GM12878 (cell line): ENCODE results near the gene TCEANC. TPM values are rescaled to one million over a fixed set of nuclear protein-coding genes. Genes with fewer than 3 reads are reported as not detected.

Experiments used
- ATAC-seq: fragments of 200-7000 bp; cut with Tn5 transposase; 3 replicates; pipeline ENCODE4 v1.9.1; 2020; ENCODE audit warnings: mild to moderate bottlenecking, moderate library complexity
- BruUV-seq: library from RNA; stranded (reverse); fragments of 400-500 nt; replicated peaks from 2 replicates; lab custom pipeline; 2021; lab: Mats Ljungman, UMichigan
- CTCF ChIA-PET: fragments of 300-600 bp; sonication (Branson Sonifier 250); formaldehyde crosslinking; extraction: SDS; loops from one replicate; lab custom pipeline; 2021; ENCODE audit warnings: inconsistent platforms; lab: Yijun Ruan, JAX
- POLR2A ChIA-PET: fragments of 350-600 bp; formaldehyde crosslinking; extraction: SDS; loops from one replicate; lab custom pipeline; 2021; ENCODE audit warnings: inconsistent platforms; lab: Charles Lee
- RAD21 ChIA-PET: fragments of 300-600 bp; sonication (Branson Sonifier 250); formaldehyde crosslinking; loops from one replicate; lab custom pipeline; 2023; ENCODE audit warnings: antibody characterized with exemption; ENCODE audit not compliant: unreplicated experiment; lab: Charles Lee
- SMC1A ChIA-PET: fragments of 300-600 bp; sonication (Branson Sonifier 250); formaldehyde crosslinking; loops from one replicate; lab custom pipeline; 2023; ENCODE audit not compliant: unreplicated experiment, uncharacterized antibody; lab: Charles Lee
- DNase-seq: peaks from one replicate; pipeline ENCODE4 v3.0.0-alpha.2; 2011; ENCODE audit warnings: low read depth, low spot score
- FAIRE-seq: peaks from 3 replicates; lab custom pipeline; 2011; peaks lifted over from hg19 to GRCh38; lab: Jason Lieb, UNC
- H2AFZ ChIP-seq: 2 replicates; pipeline ENCODE4 v1.6.0; 2011; ENCODE audit warnings: low read depth, low read length, control low read depth; ENCODE audit not compliant: control insufficient read depth
- H3K27ac ChIP-seq: 2 replicates; pipeline ENCODE4 v1.5.1; 2011; ENCODE audit warnings: control low read depth; ENCODE audit not compliant: control insufficient read depth, insufficient read depth
- H3K27me3 ChIP-seq, 2 experiments: replicated peaks in 1 of 2; 2 replicates each; pipeline versions ENCODE4 v1.6.0 to v1.6.1; 2011; ENCODE audit warnings: low read length in 1 of 2; ENCODE audit not compliant: control insufficient read depth in 2 of 2, insufficient read depth in 2 of 2
- H3K36me3 ChIP-seq, 2 experiments: 2 replicates each; pipeline ENCODE4 v1.5.1; 2011; ENCODE audit warnings: low read length in 1 of 2; ENCODE audit not compliant: control insufficient read depth in 2 of 2, insufficient read depth in 2 of 2
- H3K4me1 ChIP-seq: 2 replicates; pipeline ENCODE4 v1.6.1; 2011; ENCODE audit warnings: mild to moderate bottlenecking, low read length, moderate library complexity, mixed read lengths; ENCODE audit not compliant: control insufficient read depth, insufficient read depth
- H3K4me2 ChIP-seq: 2 replicates; pipeline ENCODE4 v1.6.0; 2011; ENCODE audit warnings: control low read depth; ENCODE audit not compliant: control insufficient read depth, insufficient read depth
- H3K4me3 ChIP-seq: fragments of 200-600 bp; sonication (generic); 2 replicates; pipeline ENCODE4 v1.5.1; 2016
- H3K79me2 ChIP-seq: 2 replicates; pipeline ENCODE4 v1.6.0; 2011; ENCODE audit warnings: low read length; ENCODE audit not compliant: control insufficient read depth, insufficient read depth
- H3K9ac ChIP-seq: 2 replicates; pipeline ENCODE4 v1.8.0; 2011; ENCODE audit warnings: low read length, control low read depth, mixed read lengths; ENCODE audit not compliant: control insufficient read depth, insufficient read depth
- H3K9me3 ChIP-seq: replicated peaks from 3 replicates; pipeline ENCODE4 v1.5.1; 2011; ENCODE audit warnings: mild to moderate bottlenecking, low read length; ENCODE audit not compliant: control insufficient read depth, insufficient read depth
- H4K20me1 ChIP-seq: 2 replicates; pipeline ENCODE4 v1.6.0; 2011; ENCODE audit not compliant: control insufficient read depth, insufficient read depth
- DPF2 ChIP-seq: fragments of 450-650 bp; IDR thresholded peaks from 2 replicates; pipeline ENCODE4 v1.6.1; 2017; ENCODE audit warnings: mild to moderate bottlenecking
- IRF4 ChIP-seq: IDR thresholded peaks from 2 replicates; pipeline ENCODE4 v1.6.1; 2011; ENCODE audit warnings: low read depth, low read length
- MEF2A ChIP-seq: IDR thresholded peaks from 2 replicates; pipeline ENCODE4 v1.6.1; 2011; ENCODE audit warnings: low read depth, mild to moderate bottlenecking, low read length, moderate library complexity; ENCODE audit not compliant: insufficient read depth
- MTA2 ChIP-seq: fragments of 450-650 bp; IDR thresholded peaks from 2 replicates; pipeline ENCODE4 v1.6.1; 2016; ENCODE audit warnings: low read depth, mild to moderate bottlenecking, moderate library complexity
- MYB ChIP-seq: fragments of 150-350 bp; IDR thresholded peaks from 2 replicates; pipeline ENCODE4 v1.6.1; 2014; ENCODE audit warnings: mild to moderate bottlenecking, low read depth, low read length, borderline replicate concordance
- NBN ChIP-seq: fragments of 450-650 bp; IDR thresholded peaks from 2 replicates; pipeline ENCODE4 v1.6.1; 2016
- NFYB ChIP-seq: IDR thresholded peaks from 2 replicates; pipeline ENCODE4 v1.6.1; 2011; ENCODE audit warnings: low read depth, mild to moderate bottlenecking, low read length, improper control_type of control experiment, moderate library complexity; ENCODE audit not compliant: insufficient read depth
- NR2F1 ChIP-seq: fragments of 450-650 bp; conservative IDR thresholded peaks from 2 replicates; pipeline ENCODE4 v1.6.1; 2017; ENCODE audit warnings: mild to moderate bottlenecking
- SMC3 ChIP-seq: IDR thresholded peaks from 2 replicates; pipeline ENCODE4 v1.6.1; 2011; ENCODE audit warnings: low read length, improper control_type of control experiment, borderline replicate concordance
- STAT1 ChIP-seq: fragments of 450-650 bp; conservative IDR thresholded peaks from 2 replicates; pipeline ENCODE4 v1.6.1; 2014; ENCODE audit warnings: antibody characterized with exemption, mild to moderate bottlenecking
- YBX1 ChIP-seq: fragments of 450-650 bp; IDR thresholded peaks from 2 replicates; pipeline ENCODE4 v1.6.1; 2016; ENCODE audit warnings: antibody characterized with exemption
- ZNF207 ChIP-seq: fragments of 450-650 bp; IDR thresholded peaks from 2 replicates; pipeline ENCODE4 v1.6.1; 2014; ENCODE audit warnings: antibody characterized with exemption, mild to moderate bottlenecking, borderline replicate concordance
- ZSCAN29 ChIP-seq: fragments of 450-650 bp; IDR thresholded peaks from 2 replicates; pipeline ENCODE4 v1.6.1; 2017; ENCODE audit warnings: mild to moderate bottlenecking, moderate library complexity
- WGBS: methylation state at CpG from one replicate; pipeline ENCODE4 v1.1.6; 2016; ENCODE audit warnings: low lambda C conversion rate; ENCODE audit not compliant: insufficient replicate concordance, insufficient coverage; ENCODE audit errors: missing lambda C conversion rate; 5-methylcytosine and 5-hydroxymethylcytosine counted together
- in situ Hi-C: fragments of 300-500 bp; cut with MboI; formaldehyde crosslinking; loops from 9 replicates; pipeline ENCODE4 v1.14.3; 2018; ENCODE audit warnings: mixed read lengths
- intact Hi-C: fragments of 100-400 bp; cut with micrococcal nuclease; formaldehyde crosslinking; loops from one replicate; pipeline ENCODE4 v1.14.2; 2022; ENCODE audit not compliant: unreplicated experiment
- polyA plus RNA-seq, 11 experiments: library from polyadenylated mRNA; depleted of rRNA in 4 of 11; unstranded in 6 of 11; stranded (reverse) in 5 of 11; fragments of >200 nt; fragmentation: Nextera tagmentation in 4 of 11; fragmentation: Illumina TruSeq in 1 of 11; extraction: Ambion mirVana in 4 of 11; extraction: Trizol in 1 of 11; gene quantifications; 1 replicate in 1 of 11; 2 replicates in 10 of 11; pipeline versions ENCODE4 v1.2.1 to v1.2.3, GENCODE V29; 2011 to 2016; ENCODE audit warnings: inconsistent platforms in 2 of 11, missing spikeins in 2 of 11, low read depth in 1 of 11
- total RNA-seq, 4 experiments: library from RNA; depleted of rRNA in 3 of 4; stranded (reverse); fragments of >200 nt in 3 of 4; fragmentation: Illumina TruSeq in 1 of 4; extraction: Trizol in 1 of 4; gene quantifications; 2 replicates each; pipeline versions ENCODE4 v1.2.1 to v1.2.3, GENCODE V29; 2013 to 2021
- TF ChIP-seq, protein P1 (sequence below): fragments of 450-650 bp; formaldehyde crosslinking; IDR thresholded peaks from 2 replicates; pipeline ENCODE4 v1.4.0; 2020; ENCODE audit warnings: mild to moderate bottlenecking, moderate library complexity
- TF ChIP-seq, protein P2 (sequence below): fragments of 450-650 bp; IDR thresholded peaks from 2 replicates; pipeline ENCODE4 v1.6.1; 2016; ENCODE audit warnings: mild to moderate bottlenecking
- TF ChIP-seq, protein P3 (sequence below): fragments of 450-650 bp; formaldehyde crosslinking; IDR thresholded peaks from 2 replicates; pipeline ENCODE4 v1.5.0; 2022; ENCODE audit warnings: mild to moderate bottlenecking, missing genetic modification characterization

TCEANC gene
- total and polyA plus RNA-seq, 10 of the 15 experiments (the other 5 are each of a cell fraction or from before 2014, with no cell fraction given): 1.1 to 4.9 (median 2.9) TPM

DNA sequence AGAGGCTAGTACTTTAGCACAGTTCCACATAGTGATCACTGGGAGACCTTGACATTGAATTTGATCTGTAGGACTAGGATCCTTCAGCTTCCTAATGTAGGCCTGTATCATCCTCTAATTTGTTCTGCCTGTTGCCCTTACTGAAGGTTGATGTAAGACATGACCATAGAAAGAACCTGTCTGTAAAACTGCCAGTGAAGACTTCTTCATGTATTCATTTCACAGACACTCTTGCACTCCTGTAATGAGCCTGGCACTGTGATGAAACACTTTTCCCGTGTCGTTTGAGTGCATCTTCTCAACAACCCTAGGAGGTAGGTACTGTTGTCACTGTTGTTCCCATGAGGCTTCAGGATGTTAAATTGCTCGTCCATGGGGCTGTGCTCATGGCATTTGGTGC lies 50.6 kb downstream of the TCEANC start:
- Histone ChIP-seq H3K9ac (0 out of 2 replicates have a peak overlapping the region, but pooled peaks have one; percentile 2), H3K27ac (0 out of 2 replicates have a peak overlapping the region, but pooled peaks have one; percentile 0), H3K4me1 (peaks cover 19% of the 10 kb centered on the region), H2AFZ (no peak overlapping the region), H3K4me3 (no peak overlapping the region), H3K79me2 (peaks cover 82% of the 10 kb centered on the region), H3K4me2 (no peak overlapping the region; the same call in 1 of the 2 replicates), H4K20me1 (peaks cover 6% of the 10 kb centered on the region), H3K9me3 (no peaks in the 10 kb centered on the region), H3K36me3 (peaks cover 3 to 6% of the 10 kb centered on the region in 2 experiments), H3K27me3 (no peaks in the 10 kb centered on the region)
- DNase-seq (no peak), ATAC-seq (peak; percentile 4), FAIRE-seq (no peak)
- CTCF ChIA-PET: interaction anchor here (0.7 to 1.3 kb wide), 4 partner anchors 15 to 45 kb away, joined by 3 to 6 read pairs (median 4); no protein-coding TSS in a partner anchor
- POLR2A ChIA-PET: no interaction called here
- intact Hi-C loops: no loop called here
- in situ Hi-C loops: no loop called here
- SMC1A ChIA-PET: interaction anchor here (0.6 to 3.2 kb wide), 10 partner anchors 8 to 46 kb away, joined by 3 to 11 read pairs (median 4); no protein-coding TSS in a partner anchor
- no TSS peak for BruUV-seq
- 9% methylated on average over 3 of the region's 3 CpGs for WGBS
- RAD21 ChIA-PET: interaction anchor here (1.4 to 2.7 kb wide), 4 partner anchors 15 to 43 kb away, joined by 3 to 8 read pairs (median 4); partner anchors contain the start of genes OFD1, RAB9A and TRAPPC2
- no peak for TF ChIP-seq IRF4
- no peak for TF ChIP-seq MEF2A
- TF ChIP-seq, protein P1, sequence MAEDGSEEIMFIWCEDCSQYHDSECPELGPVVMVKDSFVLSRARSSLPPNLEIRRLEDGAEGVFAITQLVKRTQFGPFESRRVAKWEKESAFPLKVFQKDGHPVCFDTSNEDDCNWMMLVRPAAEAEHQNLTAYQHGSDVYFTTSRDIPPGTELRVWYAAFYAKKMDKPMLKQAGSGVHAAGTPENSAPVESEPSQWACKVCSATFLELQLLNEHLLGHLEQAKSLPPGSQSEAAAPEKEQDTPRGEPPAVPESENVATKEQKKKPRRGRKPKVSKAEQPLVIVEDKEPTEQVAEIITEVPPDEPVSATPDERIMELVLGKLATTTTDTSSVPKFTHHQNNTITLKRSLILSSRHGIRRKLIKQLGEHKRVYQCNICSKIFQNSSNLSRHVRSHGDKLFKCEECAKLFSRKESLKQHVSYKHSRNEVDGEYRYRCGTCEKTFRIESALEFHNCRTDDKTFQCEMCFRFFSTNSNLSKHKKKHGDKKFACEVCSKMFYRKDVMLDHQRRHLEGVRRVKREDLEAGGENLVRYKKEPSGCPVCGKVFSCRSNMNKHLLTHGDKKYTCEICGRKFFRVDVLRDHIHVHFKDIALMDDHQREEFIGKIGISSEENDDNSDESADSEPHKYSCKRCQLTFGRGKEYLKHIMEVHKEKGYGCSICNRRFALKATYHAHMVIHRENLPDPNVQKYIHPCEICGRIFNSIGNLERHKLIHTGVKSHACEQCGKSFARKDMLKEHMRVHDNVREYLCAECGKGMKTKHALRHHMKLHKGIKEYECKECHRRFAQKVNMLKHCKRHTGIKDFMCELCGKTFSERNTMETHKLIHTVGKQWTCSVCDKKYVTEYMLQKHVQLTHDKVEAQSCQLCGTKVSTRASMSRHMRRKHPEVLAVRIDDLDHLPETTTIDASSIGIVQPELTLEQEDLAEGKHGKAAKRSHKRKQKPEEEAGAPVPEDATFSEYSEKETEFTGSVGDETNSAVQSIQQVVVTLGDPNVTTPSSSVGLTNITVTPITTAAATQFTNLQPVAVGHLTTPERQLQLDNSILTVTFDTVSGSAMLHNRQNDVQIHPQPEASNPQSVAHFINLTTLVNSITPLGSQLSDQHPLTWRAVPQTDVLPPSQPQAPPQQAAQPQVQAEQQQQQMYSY (CRISPR knock-in tag): no peak
- TF ChIP-seq NBN: no peak
- no peak for TF ChIP-seq ZNF207
- TF ChIP-seq NR2F1: no peak
- no peak for TF ChIP-seq ZSCAN29
- no peak for TF ChIP-seq YBX1
- no peak for TF ChIP-seq STAT1
- no peak for TF ChIP-seq MTA2
- no peak for TF ChIP-seq NFYB
- TF ChIP-seq, protein P2, sequence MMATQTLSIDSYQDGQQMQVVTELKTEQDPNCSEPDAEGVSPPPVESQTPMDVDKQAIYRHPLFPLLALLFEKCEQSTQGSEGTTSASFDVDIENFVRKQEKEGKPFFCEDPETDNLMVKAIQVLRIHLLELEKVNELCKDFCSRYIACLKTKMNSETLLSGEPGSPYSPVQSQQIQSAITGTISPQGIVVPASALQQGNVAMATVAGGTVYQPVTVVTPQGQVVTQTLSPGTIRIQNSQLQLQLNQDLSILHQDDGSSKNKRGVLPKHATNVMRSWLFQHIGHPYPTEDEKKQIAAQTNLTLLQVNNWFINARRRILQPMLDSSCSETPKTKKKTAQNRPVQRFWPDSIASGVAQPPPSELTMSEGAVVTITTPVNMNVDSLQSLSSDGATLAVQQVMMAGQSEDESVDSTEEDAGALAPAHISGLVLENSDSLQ: no peak
- no peak for TF ChIP-seq SMC3
- TF ChIP-seq, protein P3, sequence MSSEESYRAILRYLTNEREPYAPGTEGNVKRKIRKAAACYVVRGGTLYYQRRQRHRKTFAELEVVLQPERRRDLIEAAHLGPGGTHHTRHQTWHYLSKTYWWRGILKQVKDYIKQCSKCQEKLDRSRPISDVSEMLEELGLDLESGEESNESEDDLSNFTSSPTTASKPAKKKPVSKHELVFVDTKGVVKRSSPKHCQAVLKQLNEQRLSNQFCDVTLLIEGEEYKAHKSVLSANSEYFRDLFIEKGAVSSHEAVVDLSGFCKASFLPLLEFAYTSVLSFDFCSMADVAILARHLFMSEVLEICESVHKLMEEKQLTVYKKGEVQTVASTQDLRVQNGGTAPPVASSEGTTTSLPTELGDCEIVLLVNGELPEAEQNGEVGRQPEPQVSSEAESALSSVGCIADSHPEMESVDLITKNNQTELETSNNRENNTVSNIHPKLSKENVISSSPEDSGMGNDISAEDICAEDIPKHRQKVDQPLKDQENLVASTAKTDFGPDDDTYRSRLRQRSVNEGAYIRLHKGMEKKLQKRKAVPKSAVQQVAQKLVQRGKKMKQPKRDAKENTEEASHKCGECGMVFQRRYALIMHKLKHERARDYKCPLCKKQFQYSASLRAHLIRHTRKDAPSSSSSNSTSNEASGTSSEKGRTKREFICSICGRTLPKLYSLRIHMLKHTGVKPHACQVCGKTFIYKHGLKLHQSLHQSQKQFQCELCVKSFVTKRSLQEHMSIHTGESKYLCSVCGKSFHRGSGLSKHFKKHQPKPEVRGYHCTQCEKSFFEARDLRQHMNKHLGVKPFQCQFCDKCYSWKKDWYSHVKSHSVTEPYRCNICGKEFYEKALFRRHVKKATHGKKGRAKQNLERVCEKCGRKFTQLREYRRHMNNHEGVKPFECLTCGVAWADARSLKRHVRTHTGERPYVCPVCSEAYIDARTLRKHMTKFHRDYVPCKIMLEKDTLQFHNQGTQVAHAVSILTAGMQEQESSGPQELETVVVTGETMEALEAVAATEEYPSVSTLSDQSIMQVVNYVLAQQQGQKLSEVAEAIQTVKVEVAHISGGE (CRISPR knock-in tag): no peak
- TF ChIP-seq DPF2: no peak
- no peak for TF ChIP-seq MYB
